WI38 (cell line): ENCODE results near the gene AGAP1.

Experiments
- H3K4me3 ChIP-seq: 2 replicates; pipeline ENCODE4 v1.5.1; 2011; ENCODE audit warnings: low read depth, mild to moderate bottlenecking, control low read depth, low read length
- TF ChIP-seq, protein P1 (sequence below): IDR thresholded peaks from 2 replicates; pipeline ENCODE4 v1.5.1; 2012; ENCODE audit warnings: low read depth, mild to moderate bottlenecking, control low read depth, low read length

Gene AGAP1

DNA sequence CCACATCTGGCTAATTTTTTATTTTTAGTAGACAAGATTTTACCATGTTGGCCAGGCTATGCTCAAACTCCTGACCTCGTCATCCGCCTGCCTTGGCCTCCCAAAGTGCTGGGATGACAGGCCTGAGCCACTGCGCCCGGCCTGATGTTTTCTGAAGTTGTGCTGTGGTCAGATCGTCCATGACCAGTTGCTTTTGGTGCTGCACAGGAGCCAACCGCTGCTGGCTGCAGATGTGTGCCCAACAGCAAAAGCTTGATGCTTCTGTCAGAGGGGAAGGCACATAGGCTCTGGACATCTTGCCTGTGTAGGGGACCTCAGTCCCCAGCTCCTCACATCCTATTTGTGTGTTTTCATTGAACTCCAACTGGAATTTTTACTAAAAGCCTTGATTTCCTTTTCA is 218.3 kb downstream of the AGAP1 start:
- H3K4me3 ChIP-seq, result no peak overlapping the region
- TF ChIP-seq, protein P1, sequence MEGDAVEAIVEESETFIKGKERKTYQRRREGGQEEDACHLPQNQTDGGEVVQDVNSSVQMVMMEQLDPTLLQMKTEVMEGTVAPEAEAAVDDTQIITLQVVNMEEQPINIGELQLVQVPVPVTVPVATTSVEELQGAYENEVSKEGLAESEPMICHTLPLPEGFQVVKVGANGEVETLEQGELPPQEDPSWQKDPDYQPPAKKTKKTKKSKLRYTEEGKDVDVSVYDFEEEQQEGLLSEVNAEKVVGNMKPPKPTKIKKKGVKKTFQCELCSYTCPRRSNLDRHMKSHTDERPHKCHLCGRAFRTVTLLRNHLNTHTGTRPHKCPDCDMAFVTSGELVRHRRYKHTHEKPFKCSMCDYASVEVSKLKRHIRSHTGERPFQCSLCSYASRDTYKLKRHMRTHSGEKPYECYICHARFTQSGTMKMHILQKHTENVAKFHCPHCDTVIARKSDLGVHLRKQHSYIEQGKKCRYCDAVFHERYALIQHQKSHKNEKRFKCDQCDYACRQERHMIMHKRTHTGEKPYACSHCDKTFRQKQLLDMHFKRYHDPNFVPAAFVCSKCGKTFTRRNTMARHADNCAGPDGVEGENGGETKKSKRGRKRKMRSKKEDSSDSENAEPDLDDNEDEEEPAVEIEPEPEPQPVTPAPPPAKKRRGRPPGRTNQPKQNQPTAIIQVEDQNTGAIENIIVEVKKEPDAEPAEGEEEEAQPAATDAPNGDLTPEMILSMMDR, result no peak

DNA sequence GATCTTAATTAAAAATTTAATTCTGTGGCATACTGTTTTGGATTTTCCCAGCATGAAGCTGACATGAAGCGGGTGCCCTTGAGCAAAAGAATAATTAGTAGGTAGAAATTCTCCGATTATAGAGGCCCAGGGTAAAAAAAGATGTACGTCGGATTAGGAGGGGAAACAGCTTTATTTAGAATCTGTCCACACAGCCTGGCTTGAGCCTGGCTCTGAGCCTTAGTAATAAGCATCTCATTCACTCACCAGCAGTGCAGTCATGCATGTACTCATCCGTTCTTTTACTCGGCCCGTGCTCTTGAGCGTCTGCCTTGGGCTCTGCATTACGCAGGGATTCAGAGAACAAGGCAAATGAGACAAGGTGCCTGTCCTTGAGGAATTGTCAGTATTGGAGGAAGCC is 219.3 kb downstream of the AGAP1 start:
- no peak overlapping the region for H3K4me3 ChIP-seq
- TF ChIP-seq, protein P1, result no peak

DNA sequence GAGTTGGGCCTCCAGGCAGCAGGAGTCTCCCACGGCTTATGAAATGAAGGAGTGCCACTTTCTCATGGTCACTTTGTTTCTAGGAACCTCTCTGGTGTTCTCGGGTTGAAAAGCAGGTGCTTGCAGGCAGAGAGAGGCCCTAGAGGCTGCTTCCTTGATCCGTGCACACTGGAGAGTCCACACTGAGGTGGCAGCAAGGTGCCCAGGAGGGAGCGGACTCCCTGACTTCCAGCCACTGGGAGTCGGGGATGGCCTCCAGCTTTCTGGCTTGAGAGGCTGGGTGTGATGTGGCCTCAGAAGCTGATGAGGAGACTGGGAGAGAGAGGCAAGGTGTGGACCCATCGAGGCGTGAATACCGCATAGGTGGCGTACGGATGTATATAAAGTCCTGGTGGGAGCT is 221.8 kb downstream of the AGAP1 start:
- TF ChIP-seq, protein P1, result no peak
- H3K4me3 ChIP-seq, result no peak overlapping the region

DNA sequence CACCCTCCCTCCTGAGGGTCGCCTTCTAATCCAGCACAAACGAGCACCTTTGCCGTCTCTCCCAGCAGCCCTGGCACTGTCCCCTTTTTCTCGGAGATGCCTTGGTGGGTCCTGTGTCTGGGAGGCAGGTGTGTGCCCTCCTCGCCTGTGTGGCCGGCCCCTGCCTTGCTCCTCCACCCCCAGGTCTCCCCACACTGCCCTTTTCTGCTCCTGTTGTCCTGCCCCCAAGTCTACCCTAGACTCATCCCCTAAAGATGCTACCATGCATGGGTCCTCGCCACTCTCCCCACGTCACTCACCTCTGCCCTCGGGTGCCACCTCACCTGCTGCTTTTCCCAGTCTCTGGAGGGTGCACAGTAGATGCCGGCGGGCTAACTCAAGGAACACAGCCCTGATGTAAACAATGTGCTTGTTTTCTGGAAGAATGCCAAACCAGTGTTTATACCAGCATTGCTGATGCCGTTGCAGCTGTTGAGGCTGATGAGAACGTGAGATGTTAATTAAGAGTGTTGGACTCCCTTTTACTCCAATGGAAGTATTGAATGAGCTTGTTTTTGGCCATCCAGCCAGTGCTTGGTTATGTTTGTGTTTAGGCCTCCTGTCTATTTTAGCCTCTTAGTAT is 223.1 kb downstream of the AGAP1 start:
- no peak overlapping the region for H3K4me3 ChIP-seq
- TF ChIP-seq, protein P1, result no peak

DNA sequence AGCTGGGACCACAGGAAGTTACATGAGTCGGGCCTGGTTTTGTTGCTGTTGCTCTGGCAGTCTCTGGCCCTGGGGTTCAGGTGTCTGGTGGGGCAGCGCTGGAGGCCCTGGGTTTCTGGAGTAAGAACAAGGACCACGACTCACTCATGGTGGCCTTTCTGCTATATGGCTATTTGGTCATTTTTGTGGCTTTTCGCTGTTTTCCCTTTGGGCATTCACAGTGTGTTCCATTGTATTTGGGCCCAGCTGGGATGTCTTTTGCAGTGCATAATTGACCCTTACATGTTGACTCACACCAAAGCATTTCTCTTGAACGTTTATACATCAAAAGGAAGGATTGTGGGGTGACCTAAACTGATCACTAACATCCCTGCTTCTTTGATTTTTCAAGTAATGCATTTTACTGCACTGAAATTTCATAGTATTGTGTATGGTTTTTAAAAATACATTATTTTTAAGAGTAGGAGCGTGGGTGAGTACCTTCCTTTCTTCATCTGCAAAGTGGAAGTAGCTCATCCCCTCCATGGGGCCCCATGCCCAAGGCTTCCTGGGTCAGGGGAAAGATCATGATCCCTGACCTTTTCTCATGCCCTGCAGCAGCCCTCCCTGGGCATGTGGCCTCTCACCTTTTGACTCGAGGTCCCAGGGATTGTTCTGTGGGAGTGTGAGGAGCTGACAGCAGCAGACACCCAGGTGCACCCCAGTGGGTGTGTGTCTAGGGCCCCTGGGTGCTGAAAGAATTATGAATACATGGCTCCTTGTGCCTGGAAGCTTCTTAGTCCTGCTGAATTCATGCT is 225.5 kb downstream of the AGAP1 start:
- H3K4me3 ChIP-seq, result no peak overlapping the region
- TF ChIP-seq, protein P1, result no peak

DNA sequence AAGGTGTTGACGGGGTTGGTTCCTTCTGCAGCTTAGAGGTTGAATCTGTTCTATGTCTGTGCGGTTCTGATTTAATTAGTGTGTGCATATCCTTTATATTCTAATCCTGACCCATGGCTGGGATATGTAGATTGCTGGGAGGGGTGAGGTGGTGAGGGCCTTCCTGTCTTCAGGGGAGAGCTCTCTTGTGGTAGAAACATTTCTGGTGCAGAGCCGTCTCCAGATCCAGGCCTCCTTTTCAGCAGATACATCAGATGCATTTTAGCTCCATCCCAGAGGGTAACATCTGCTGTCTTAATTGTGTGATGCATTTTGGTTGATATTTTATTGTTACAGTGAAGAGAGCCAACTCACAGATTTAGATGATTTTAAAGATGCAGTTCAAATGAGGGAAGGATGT is 227.8 kb downstream of the AGAP1 start:
- H3K4me3 ChIP-seq, result no peak overlapping the region
- TF ChIP-seq, protein P1, result no peak

DNA sequence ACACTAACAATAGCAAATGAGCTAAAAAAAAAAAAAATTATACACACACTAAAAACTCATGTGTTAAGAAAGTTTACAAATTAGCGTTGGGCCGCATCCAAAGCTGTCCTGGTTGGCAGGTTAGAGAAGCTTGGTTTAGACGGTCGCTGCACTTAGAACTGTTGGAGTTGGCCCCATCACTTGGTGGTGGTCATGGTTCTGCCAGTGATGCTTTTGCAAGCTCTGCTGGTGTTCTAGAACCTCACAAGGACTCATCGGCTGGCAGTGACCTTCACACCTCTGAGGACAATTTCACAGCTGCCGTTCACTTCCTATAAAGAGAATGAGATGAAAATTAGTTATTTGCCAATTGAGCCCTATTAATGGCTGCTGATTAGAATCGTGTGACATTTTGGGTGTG is 229.0 kb downstream of the AGAP1 start:
- TF ChIP-seq, protein P1, result no peak
- H3K4me3 ChIP-seq, result no peak overlapping the region
